Endodermal cell (in vitro differentiated cells): ENCODE data around the gene ANKS1B. TPM values are rescaled to one million over a fixed set of nuclear protein-coding genes. Genes with fewer than 3 reads are reported as not detected.
A peak's percentile ranks its signal among the peaks of the same experiment; 100 is the strongest.

Experiments used
- DNase-seq: peaks from one replicate; pipeline ENCODE4 v3.0.0-alpha.2; 2017
- H3K27ac ChIP-seq: 2 replicates; pipeline ENCODE4 v1.5.1; 2013; ENCODE audit warnings: mild to moderate bottlenecking, low read depth, low read length, moderate library complexity
- H3K27me3 ChIP-seq: 2 replicates; pipeline ENCODE4 v1.6.1; 2013; ENCODE audit warnings: mild to moderate bottlenecking, low read length, moderate library complexity; ENCODE audit not compliant: insufficient read depth, control insufficient read depth, poor library complexity, severe bottlenecking
- H3K36me3 ChIP-seq: 2 replicates; pipeline ENCODE4 v1.7.0; 2013; ENCODE audit warnings: mild to moderate bottlenecking, low read length, moderate library complexity; ENCODE audit not compliant: control insufficient read depth, insufficient read depth
- H3K4me1 ChIP-seq: one replicate; pipeline ENCODE4 v1.7.0; 2013; ENCODE audit warnings: low read length; ENCODE audit not compliant: control insufficient read depth, insufficient read depth
- H3K4me3 ChIP-seq: 2 replicates; pipeline ENCODE4 v1.5.1; 2013; ENCODE audit warnings: mild to moderate bottlenecking, low read length, moderate library complexity
- H3K9ac ChIP-seq: 2 replicates; pipeline ENCODE4 v1.6.1; 2013; ENCODE audit warnings: mild to moderate bottlenecking, low read length, moderate library complexity; ENCODE audit not compliant: poor library complexity, severe bottlenecking; ENCODE audit errors: extremely low read depth
- H3K9me3 ChIP-seq: 2 replicates; pipeline ENCODE4 v1.6.1; 2013; ENCODE audit warnings: mild to moderate bottlenecking, low read length, moderate library complexity; ENCODE audit not compliant: control insufficient read depth
- H3K27ac Mint-ChIP-seq: 2 replicates; pipeline ENCODE4 v1.8.0; 2020; ENCODE audit warnings: mixed read lengths
- H3K27me3 Mint-ChIP-seq: 2 replicates; pipeline ENCODE4 v1.8.0; 2021; ENCODE audit warnings: mild to moderate bottlenecking, mixed read lengths; ENCODE audit not compliant: insufficient read depth
- H3K36me3 Mint-ChIP-seq: 2 replicates; pipeline ENCODE4 v1.8.0; 2020; ENCODE audit warnings: low read depth, mixed read lengths
- H3K4me1 Mint-ChIP-seq: 2 replicates; pipeline ENCODE4 v1.8.0; 2020; ENCODE audit warnings: mixed read lengths
- H3K4me3 Mint-ChIP-seq: 2 replicates; pipeline ENCODE4 v1.8.0; 2020; ENCODE audit warnings: mild to moderate bottlenecking, moderate library complexity, mixed read lengths
- H3K9me3 Mint-ChIP-seq: 2 replicates; pipeline ENCODE4 v1.8.0; 2020; ENCODE audit warnings: mild to moderate bottlenecking, mixed read lengths
- CTCF ChIP-seq: fragments of 200-600 bp; sonication (generic); conservative IDR thresholded peaks from 2 replicates; pipeline ENCODE4 v1.5.0; 2021; ENCODE audit warnings: antibody characterized with exemption, mild to moderate bottlenecking
- WGBS, 2 experiments: methylation state at CpG; one replicate each; pipeline versions ENCODE4 v1.1.5 to v1.1.7; 2013; ENCODE audit warnings: missing lambda C conversion rate in 2 of 2, mixed read lengths in 1 of 2; ENCODE audit not compliant: insufficient coverage in 1 of 2, insufficient read length in 1 of 2; 5-methylcytosine and 5-hydroxymethylcytosine counted together
- total RNA-seq, 2 donors: library from RNA; stranded (reverse); fragmentation: NEBNext Ultra II Directional in 1 of 2; extraction: Animal tissue kit (Norgen Biotek cat#: 25700) in 1 of 2; gene quantifications; 2 replicates in 1 of 2; 3 replicates in 1 of 2; pipeline ENCODE4 v1.2.1, GENCODE V29; 2021

ANKS1B gene
- total RNA-seq, 2 donors from 2014 or later = 28.5 to 65.8 TPM

- no peak overlapping the region for H3K9ac ChIP-seq
- Mint-ChIP-seq H3K36me3 (peaks cover 7% of the 10 kb centered on the region), H3K27ac (no peak overlapping the region), H3K4me3 (no peak overlapping the region), H3K4me1 (no peaks in the 10 kb centered on the region), H3K27me3 (peaks cover 3% of the 10 kb centered on the region), H3K9me3 (peaks cover 23% of the 10 kb centered on the region)
- H3K27ac ChIP-seq = no peak overlapping the region
- no peak overlapping the region for H3K4me3 ChIP-seq
- peaks cover 17% of the 10 kb centered on the region for H3K9me3 ChIP-seq
- H3K36me3 ChIP-seq = no peaks in the 10 kb centered on the region
- DNase-seq = no peak
- no peaks in the 10 kb centered on the region for H3K27me3 ChIP-seq
- TF ChIP-seq CTCF = no peak
- WGBS, 2 experiments = 100% methylated on average over 1 of the region's 1 CpG; no CpG with 5 or more reads in 1 of the 2 experiments
- H3K4me1 ChIP-seq = no peaks in the 10 kb centered on the region
Measured at GRCh38 chr12:99997806-99998205, 13.1 kb upstream of the ANKS1B start.

- peaks cover 23% of the 10 kb centered on the region for H3K9me3 Mint-ChIP-seq
- Histone ChIP-seq H3K9me3 (peaks cover 17% of the 10 kb centered on the region), H3K9ac (no peak overlapping the region), H3K4me3 (no peak overlapping the region), H3K27ac (no peak overlapping the region), H3K36me3 (no peaks in the 10 kb centered on the region), H3K27me3 (no peaks in the 10 kb centered on the region), H3K4me1 (no peaks in the 10 kb centered on the region)
- H3K27ac Mint-ChIP-seq = no peak overlapping the region
- peaks cover 7% of the 10 kb centered on the region for H3K36me3 Mint-ChIP-seq
- H3K4me1 Mint-ChIP-seq = peaks cover 3% of the 10 kb centered on the region
- no peak for DNase-seq
- WGBS, 2 experiments = 82 to 84% methylated on average over 5 of the region's 6 CpGs
- H3K27me3 Mint-ChIP-seq = peaks cover 3% of the 10 kb centered on the region
- no peak for TF ChIP-seq CTCF
- no peak overlapping the region for H3K4me3 Mint-ChIP-seq
Measured at GRCh38 chr12:99996095-99996494, 11.4 kb upstream of the ANKS1B start.

GRCh38 chr12:99985631-99986030 lies 895 bp upstream of the ANKS1B start:
- WGBS, 2 experiments = 91 to 100% methylated on average over 3 of the region's 3 CpGs
- Mint-ChIP-seq H3K27ac (no peak overlapping the region), H3K4me1 (peaks cover 32% of the 10 kb centered on the region)

More at GRCh38 chr12:99985631-99986030, 895 bp upstream of the ANKS1B start:
- Histone ChIP-seq H3K4me1 (peaks cover 9% of the 10 kb centered on the region), H3K9me3 (no peaks in the 10 kb centered on the region), H3K36me3 (no peaks in the 10 kb centered on the region), H3K4me3 (peak overlapping the region; percentile 91), H3K9ac (no peak overlapping the region), H3K27ac (no peak overlapping the region), H3K27me3 (no peaks in the 10 kb centered on the region)
- H3K4me3 Mint-ChIP-seq = peak overlapping the region; percentile 74
- no peak for DNase-seq
- TF ChIP-seq CTCF = no peak
- peaks cover 31% of the 10 kb centered on the region for H3K27me3 Mint-ChIP-seq
- no peaks in the 10 kb centered on the region for H3K36me3 Mint-ChIP-seq
- no peaks in the 10 kb centered on the region for H3K9me3 Mint-ChIP-seq
